NCI-H1048 (cell line): ENCODE results near the gene MKNK2.
"Not testable (repeated sequence)": the region's sequence is repeated elsewhere in the genome, so short reads cannot be mapped to it uniquely, and the experiment has no call there.

Experiments used
- DNase-seq: peaks from one replicate; lab custom pipeline; 2025; lab: John Stamatoyannopoulos, UW

MKNK2 gene

GRCh38 chr19:2050991-2051772 lies at the start of gene MKNK2:
TSS of gene MKNK2 (minus strand) at chr19:2051244. CDS start at chr19:2050851, 393 bp downstream.
- DNase-seq, result peak; percentile 66

- DNase-seq, result no peak
These were observed 49.6 kb upstream of the MKNK2 start for GRCh38 chr19:2100719-2101061.

- no peak for DNase-seq
These were observed 49.1 kb upstream of the MKNK2 start for GRCh38 chr19:2099937-2100718.

GRCh38 chr19:2099054-2099501 lies 48.0 kb upstream of the MKNK2 start:
- DNase-seq, result no peak

- no peak for DNase-seq
These were observed 46.9 kb upstream of the MKNK2 start for GRCh38 chr19:2097886-2098327.

- no peak for DNase-seq
These were observed 46.3 kb upstream of the MKNK2 start for GRCh38 chr19:2097203-2097885.

GRCh38 chr19:2096480-2097202 lies 45.6 kb upstream of the MKNK2 start, which contains the start of gene IZUMO4:
TSS of gene IZUMO4 (plus strand) at chr19:2096915. CDS start at chr19:2096946, 31 bp downstream.
- peak; percentile 96 for DNase-seq

- peak; percentile 79 for DNase-seq
These were observed 45.0 kb upstream of the MKNK2 start, which contains the start of gene MOB3A for GRCh38 chr19:2096034-2096479. TSS of gene MOB3A (minus strand) at chr19:2096326. CDS start at chr19:2078560, 17,766 bp downstream.

- DNase-seq, result not testable (repeated sequence)
These were observed 41.0 kb upstream of the MKNK2 start for GRCh38 chr19:2091926-2092525.

- no peak for DNase-seq
These were observed 38.6 kb upstream of the MKNK2 start for GRCh38 chr19:2089727-2090053.

- DNase-seq, result no peak
These were observed 38.1 kb upstream of the MKNK2 start for GRCh38 chr19:2089001-2089711.

GRCh38 chr19:2087621-2088100 lies 36.6 kb upstream of the MKNK2 start:
- no peak for DNase-seq

- not testable (repeated sequence) for DNase-seq
These were observed 35.9 kb upstream of the MKNK2 start for GRCh38 chr19:2086695-2087620.

- DNase-seq, result no peak
These were observed 34.1 kb upstream of the MKNK2 start for GRCh38 chr19:2084993-2085720.

GRCh38 chr19:2083174-2083854 lies 32.3 kb upstream of the MKNK2 start:
- no peak for DNase-seq

- no peak for DNase-seq
These were observed 31.1 kb upstream of the MKNK2 start for GRCh38 chr19:2081873-2082810.
